HG03135 (cell line): Measurements from ENCODE around the gene STAB2.

Source experiments
- ATAC-seq: cut with Tn5 transposase; IDR thresholded peaks from one replicate; pipeline ENCODE4 v1.9.1; 2021; ENCODE audit warnings: mild to moderate bottlenecking, moderate library complexity; ENCODE audit not compliant: unreplicated experiment

Gene STAB2

GRCh38 chr12:103586132-103586531 is 941 bp upstream of the STAB2 start:
- no peak for ATAC-seq

- no peak for ATAC-seq
Measured at GRCh38 chr12:103588680-103589079, 1.6 kb downstream of the STAB2 start.

DNA sequence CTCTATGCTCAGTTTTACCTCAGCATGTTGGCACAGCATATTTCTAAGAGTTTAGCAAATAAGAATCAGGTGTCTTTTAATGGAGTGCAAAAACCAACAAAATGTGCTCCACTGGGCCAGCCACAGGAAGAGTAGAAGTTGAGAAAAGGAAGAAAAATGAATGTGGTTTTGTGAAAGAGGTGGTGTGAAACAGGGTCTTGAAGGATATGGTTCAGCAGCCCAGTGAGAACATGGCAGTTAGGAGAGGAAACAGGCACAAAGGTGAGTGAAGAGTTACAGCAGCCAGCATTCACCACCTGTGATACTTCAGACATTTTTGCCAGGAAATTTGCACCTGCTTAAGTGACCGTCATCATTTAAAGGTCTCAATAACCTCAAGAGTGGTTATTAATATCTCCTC is 2.4 kb downstream of the STAB2 start:
- ATAC-seq = no peak

GRCh38 chr12:103590271-103590670 is 3.2 kb downstream of the STAB2 start:
- ATAC-seq = no peak

DNA sequence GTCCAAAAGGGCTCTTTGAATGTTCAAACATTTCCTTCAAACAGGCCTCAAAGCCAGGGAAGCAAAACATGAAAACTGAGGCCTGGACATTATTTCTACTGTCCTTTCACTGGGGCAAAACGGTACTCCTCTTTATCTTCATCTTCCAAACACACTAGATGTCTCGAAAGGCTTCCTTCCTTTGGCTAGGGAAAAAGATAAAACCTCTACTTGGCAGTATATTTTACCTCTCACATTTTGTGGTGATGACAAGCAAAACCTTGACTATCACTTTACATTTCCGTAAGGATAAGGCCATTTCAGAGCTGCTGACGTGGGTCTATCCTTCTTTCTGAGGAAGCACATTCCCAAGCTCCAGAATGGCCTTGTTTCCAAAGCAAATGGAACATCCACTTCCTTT is 9.9 kb downstream of the STAB2 start:
- no peak for ATAC-seq

DNA sequence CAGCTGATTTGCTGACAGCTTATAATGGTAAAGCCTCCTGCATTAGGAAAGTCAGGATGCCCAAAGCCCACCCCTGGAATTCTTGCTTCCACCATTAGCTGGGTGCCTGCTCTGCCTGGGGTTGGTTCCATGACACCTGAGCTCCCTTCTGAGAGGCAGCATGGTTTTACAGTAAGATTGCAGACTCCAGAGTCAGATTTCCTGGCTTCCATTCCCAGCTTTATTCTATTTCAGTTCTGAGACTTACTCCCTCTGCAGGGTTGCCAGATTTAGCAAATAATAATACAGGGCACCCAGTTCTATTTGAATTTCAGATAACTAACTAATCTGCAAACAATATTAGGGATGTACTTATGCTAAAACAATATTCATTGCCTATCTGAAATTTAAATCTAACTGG is 12.2 kb downstream of the STAB2 start:
- ATAC-seq = no peak

DNA sequence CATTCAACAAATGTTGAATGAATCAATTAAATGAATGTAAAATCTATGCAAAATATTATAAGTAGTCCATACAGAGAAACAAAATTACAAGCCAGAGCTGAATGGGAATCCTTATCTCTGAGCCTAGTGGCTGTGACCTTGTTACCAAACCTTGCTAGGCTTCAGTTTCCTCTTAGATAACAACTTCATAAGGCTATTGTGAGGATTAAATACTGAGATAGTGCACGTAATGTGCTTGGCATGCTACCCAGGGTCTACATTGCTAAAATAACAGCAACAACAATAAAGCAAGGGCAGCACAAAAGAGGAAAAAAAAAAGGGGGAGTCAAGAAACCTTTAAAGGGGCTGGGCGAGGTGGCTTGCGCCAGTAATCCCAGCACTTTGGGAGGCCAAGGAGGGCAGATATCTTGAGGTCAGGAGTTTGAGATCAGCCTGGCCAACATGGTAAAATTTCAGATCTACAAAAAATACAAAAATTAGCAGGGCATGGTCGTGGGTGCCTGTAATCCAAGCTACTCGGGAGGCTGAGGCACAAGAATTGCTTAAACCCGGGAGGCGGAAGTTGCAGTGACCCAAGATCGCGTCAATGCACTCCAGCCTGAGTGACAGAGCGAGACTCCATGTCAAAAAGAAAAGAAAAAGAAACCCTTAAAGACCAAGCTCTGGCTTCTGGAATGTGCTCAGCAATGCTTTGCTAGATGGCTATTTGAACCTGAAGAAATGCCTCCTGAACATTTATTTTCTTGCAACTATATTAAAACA is 14.1 kb downstream of the STAB2 start:
- no peak for ATAC-seq

DNA sequence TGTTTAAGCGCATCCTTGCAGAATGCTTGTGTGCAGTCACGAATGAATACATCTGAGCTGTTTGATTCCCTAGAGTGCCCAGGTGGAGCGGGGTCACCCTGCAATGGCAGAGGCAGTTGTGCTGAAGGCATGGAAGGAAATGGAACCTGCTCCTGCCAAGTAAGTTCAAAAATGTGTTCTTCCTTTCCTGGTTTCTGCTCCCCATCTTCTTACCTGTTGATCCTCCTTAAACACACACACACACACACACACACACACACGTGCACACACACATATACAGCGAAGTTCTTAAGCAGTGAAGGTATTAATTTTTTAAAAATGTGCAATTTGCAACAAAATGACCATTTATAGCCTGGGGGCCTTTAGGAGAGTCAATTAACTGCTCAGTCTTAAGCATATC is 33.3 kb downstream of the STAB2 start:
- no peak for ATAC-seq

- no peak for ATAC-seq
Measured at GRCh38 chr12:103623716-103624115, 36.6 kb downstream of the STAB2 start.

GRCh38 chr12:103626498-103626897 is 39.4 kb downstream of the STAB2 start:
- ATAC-seq = no peak

- no peak for ATAC-seq
Measured at GRCh38 chr12:103627189-103627855, 40.2 kb downstream of the STAB2 start.

- peak; percentile 92 for ATAC-seq
Measured at GRCh38 chr12:103632554-103633216, 45.6 kb downstream of the STAB2 start.

GRCh38 chr12:103634732-103635131 is 47.7 kb downstream of the STAB2 start:
- no peak for ATAC-seq

- ATAC-seq = no peak
Measured at GRCh38 chr12:103635419-103635818, 48.3 kb downstream of the STAB2 start.

DNA sequence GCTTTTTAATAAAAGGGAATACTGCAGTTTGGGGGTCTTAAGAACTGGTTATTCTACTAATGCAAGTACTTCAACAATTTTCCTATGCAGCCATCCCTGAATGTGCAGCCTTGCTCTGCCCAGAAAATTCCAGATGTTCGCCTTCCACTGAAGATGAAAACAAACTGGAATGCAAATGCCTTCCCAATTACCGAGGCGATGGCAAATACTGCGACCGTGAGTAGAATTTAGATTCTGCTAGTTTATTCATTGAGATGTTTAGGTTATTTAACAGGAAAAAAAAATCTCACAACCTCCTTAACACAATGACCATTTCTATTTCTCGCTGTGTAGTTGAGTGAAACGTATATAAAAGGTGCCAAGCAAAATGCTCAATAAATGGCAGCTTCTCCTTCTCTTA is 49.9 kb downstream of the STAB2 start:
- no peak for ATAC-seq

- no peak for ATAC-seq
Measured at GRCh38 chr12:103637429-103637828, 50.4 kb downstream of the STAB2 start.

- no peak for ATAC-seq
Measured at GRCh38 chr12:103639983-103640382, 52.9 kb downstream of the STAB2 start.

DNA sequence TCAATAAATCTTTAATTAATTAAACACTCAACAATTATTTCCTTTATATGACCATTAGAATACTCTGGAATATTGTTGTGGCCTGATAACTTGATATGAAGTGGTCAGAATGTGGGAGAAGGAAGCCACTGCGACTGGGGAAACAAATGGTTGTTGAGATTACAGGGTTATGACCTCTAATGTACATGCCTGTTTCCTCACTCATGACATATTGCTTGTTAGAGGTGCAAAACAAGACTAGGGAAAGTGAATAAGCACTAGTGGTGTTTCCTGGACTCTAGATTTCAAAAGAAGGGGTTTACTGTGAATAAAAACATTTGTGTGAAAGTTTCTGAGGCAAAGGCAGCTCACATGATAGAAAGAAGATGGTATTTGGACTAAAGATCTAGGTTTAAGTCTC is 53.3 kb downstream of the STAB2 start:
- ATAC-seq = no peak

- ATAC-seq = no peak
Measured at GRCh38 chr12:103640831-103641230, 53.8 kb downstream of the STAB2 start.

- ATAC-seq = no peak
Measured at GRCh38 chr12:103642240-103642864, 55.3 kb downstream of the STAB2 start.

- no peak for ATAC-seq
Measured at GRCh38 chr12:103645202-103645601, 58.1 kb downstream of the STAB2 start.

DNA sequence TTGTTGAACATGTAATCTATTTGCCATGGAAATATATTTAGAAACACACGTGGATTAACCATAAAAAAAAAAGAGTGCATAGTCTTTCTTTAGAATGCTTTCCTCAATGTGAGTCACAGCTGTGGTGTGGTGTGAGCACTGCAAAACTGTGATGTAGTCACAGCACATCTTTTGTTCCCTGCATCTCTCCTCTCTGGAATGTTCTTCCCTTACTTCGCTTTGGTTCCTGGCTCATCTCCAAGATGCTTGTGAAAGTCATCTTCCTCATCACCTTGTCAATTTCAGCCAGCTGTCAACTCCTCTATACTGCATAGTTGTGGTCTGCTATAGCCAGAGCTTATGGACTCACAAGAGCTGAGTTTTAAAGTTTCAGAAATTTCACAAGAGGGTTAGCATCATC is 60.2 kb downstream of the STAB2 start:
- ATAC-seq = no peak
